ENCODE results near the gene IGIP.

GRCh38 chr5:140135127-140135526 lies 9.4 kb downstream of the IGIP start:
- TF ChIP-seq GATA3 (IDR thresholded peaks at IDR 0.05; ENCODE audit: low read depth, low read length) = no peak
- TF ChIP-seq GATA2 (IDR thresholded peaks at IDR 0.05; ENCODE audit: low read depth, low read length) = no peak

Data from SH-SY5Y (cell line).